ENCODE results near the gene SYT5. TPM values are rescaled to one million over a fixed set of nuclear protein-coding genes. Genes with fewer than 3 reads are reported as not detected.

Gene SYT5
- total and polyA plus RNA-seq, 2 of the 13 experiments (the other 11 are each of a cell fraction or from before 2014, with no cell fraction given), result not detected

DNA sequence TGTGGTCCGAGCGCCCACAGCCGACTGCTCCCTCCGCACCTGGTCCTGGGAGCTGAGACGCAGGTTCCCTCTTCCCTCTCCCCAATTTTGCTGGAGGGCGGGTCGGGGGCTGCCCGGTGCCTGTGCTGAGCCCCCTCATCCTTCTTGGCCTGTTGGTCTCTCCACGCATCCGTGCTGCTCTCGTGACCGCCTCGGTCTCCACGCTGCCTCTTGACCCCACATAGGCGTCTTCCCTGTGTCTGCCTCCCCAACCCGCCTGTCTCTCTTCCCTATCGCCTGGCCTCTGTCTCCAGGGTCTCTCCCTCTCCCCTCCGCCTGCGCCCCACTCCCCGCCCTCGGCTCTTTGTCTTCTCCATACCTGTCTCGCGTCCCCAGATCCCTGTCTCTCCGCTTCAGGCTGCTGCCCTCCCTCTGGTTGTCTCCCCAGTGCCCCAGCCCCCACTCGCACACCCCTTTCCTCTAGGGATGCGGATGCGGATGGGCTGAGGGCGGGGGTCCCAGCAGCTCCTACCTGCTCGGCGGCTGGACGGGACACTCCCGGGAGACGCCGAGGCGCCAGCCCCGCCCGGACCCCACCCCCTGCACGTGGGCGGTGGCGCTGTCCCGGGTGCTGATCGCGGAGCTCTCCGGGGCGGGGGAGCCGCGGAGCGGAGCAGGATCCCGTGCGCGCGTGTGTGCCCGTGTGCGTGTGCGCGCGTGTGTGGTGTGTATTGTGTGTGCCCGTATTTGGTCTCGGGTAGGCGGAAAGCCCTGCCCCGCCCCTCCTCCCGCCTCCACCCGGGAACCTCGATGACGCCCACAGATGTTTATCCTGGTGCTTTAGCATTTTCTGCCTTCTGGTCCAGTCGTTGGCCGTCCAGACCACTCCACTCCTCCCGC, at the start of gene SYT5 (continued):
- TF ChIP-seq ZBTB37 (CRISPR knock-in tag; IDR thresholded peaks at IDR 0.05), result no peak
- peak; percentile 63; the same call in 1 of the 2 replicates for TF ChIP-seq BORCS8-MEF2B (CRISPR knock-in tag; IDR thresholded peaks at IDR 0.05)
- TF ChIP-seq TARDBP (CRISPR knock-in tag; IDR thresholded peaks at IDR 0.05), result peak; percentile 24; the same call in 1 of the 2 replicates
- TF ChIP-seq, protein P1, sequence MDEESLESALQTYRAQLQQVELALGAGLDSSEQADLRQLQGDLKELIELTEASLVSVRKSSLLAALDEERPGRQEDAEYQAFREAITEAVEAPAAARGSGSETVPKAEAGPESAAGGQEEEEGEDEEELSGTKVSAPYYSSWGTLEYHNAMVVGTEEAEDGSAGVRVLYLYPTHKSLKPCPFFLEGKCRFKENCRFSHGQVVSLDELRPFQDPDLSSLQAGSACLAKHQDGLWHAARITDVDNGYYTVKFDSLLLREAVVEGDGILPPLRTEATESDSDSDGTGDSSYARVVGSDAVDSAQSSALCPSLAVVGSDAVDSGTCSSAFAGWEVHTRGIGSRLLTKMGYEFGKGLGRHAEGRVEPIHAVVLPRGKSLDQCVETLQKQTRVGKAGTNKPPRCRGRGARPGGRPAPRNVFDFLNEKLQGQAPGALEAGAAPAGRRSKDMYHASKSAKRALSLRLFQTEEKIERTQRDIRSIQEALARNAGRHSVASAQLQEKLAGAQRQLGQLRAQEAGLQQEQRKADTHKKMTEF (CRISPR knock-in tag; IDR thresholded peaks at IDR 0.05), result peak; percentile 44; the same call in 1 of the 2 replicates
- TF ChIP-seq, protein P2, sequence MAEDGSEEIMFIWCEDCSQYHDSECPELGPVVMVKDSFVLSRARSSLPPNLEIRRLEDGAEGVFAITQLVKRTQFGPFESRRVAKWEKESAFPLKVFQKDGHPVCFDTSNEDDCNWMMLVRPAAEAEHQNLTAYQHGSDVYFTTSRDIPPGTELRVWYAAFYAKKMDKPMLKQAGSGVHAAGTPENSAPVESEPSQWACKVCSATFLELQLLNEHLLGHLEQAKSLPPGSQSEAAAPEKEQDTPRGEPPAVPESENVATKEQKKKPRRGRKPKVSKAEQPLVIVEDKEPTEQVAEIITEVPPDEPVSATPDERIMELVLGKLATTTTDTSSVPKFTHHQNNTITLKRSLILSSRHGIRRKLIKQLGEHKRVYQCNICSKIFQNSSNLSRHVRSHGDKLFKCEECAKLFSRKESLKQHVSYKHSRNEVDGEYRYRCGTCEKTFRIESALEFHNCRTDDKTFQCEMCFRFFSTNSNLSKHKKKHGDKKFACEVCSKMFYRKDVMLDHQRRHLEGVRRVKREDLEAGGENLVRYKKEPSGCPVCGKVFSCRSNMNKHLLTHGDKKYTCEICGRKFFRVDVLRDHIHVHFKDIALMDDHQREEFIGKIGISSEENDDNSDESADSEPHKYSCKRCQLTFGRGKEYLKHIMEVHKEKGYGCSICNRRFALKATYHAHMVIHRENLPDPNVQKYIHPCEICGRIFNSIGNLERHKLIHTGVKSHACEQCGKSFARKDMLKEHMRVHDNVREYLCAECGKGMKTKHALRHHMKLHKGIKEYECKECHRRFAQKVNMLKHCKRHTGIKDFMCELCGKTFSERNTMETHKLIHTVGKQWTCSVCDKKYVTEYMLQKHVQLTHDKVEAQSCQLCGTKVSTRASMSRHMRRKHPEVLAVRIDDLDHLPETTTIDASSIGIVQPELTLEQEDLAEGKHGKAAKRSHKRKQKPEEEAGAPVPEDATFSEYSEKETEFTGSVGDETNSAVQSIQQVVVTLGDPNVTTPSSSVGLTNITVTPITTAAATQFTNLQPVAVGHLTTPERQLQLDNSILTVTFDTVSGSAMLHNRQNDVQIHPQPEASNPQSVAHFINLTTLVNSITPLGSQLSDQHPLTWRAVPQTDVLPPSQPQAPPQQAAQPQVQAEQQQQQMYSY (CRISPR knock-in tag; IDR thresholded peaks at IDR 0.05), result 0 out of 2 replicates have a peak, but pooled peaks have one; percentile 23
- no peak for TF ChIP-seq IRF9 (CRISPR knock-in tag; IDR thresholded peaks at IDR 0.05; ENCODE audit: borderline replicate concordance)
- TF ChIP-seq, protein P3, sequence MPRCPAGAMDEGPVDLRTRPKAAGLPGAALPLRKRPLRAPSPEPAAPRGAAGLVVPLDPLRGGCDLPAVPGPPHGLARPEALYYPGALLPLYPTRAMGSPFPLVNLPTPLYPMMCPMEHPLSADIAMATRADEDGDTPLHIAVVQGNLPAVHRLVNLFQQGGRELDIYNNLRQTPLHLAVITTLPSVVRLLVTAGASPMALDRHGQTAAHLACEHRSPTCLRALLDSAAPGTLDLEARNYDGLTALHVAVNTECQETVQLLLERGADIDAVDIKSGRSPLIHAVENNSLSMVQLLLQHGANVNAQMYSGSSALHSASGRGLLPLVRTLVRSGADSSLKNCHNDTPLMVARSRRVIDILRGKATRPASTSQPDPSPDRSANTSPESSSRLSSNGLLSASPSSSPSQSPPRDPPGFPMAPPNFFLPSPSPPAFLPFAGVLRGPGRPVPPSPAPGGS (CRISPR knock-in tag; IDR thresholded peaks at IDR 0.05), result 0 out of 2 replicates have a peak, but pooled peaks have one; percentile 49
- peak; percentile 51 for TF ChIP-seq RBFOX2 (IDR thresholded peaks at IDR 0.05; ENCODE audit: low read depth, low read length)
- TF ChIP-seq, protein P4, sequence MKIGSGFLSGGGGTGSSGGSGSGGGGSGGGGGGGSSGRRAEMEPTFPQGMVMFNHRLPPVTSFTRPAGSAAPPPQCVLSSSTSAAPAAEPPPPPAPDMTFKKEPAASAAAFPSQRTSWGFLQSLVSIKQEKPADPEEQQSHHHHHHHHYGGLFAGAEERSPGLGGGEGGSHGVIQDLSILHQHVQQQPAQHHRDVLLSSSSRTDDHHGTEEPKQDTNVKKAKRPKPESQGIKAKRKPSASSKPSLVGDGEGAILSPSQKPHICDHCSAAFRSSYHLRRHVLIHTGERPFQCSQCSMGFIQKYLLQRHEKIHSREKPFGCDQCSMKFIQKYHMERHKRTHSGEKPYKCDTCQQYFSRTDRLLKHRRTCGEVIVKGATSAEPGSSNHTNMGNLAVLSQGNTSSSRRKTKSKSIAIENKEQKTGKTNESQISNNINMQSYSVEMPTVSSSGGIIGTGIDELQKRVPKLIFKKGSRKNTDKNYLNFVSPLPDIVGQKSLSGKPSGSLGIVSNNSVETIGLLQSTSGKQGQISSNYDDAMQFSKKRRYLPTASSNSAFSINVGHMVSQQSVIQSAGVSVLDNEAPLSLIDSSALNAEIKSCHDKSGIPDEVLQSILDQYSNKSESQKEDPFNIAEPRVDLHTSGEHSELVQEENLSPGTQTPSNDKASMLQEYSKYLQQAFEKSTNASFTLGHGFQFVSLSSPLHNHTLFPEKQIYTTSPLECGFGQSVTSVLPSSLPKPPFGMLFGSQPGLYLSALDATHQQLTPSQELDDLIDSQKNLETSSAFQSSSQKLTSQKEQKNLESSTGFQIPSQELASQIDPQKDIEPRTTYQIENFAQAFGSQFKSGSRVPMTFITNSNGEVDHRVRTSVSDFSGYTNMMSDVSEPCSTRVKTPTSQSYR (CRISPR knock-in tag; IDR thresholded peaks at IDR 0.05; ENCODE audit: borderline replicate concordance), result peak; percentile 31; the same call in 1 of the 2 replicates
- no peak for TF ChIP-seq NR2F2 (IDR thresholded peaks at IDR 0.05; ENCODE audit: borderline replicate concordance, low read depth)
- no peak for TF ChIP-seq ZNF263 (CRISPR knock-in tag; IDR thresholded peaks at IDR 0.05)
- no peak for TF ChIP-seq SP1 (IDR thresholded peaks at IDR 0.05)
- TF ChIP-seq SP1 (CRISPR knock-in tag; IDR thresholded peaks at IDR 0.05), result 0 out of 2 replicates have a peak, but pooled peaks have one; percentile 28
- TF ChIP-seq ZNF547 (CRISPR knock-in tag; IDR thresholded peaks at IDR 0.05), result 0 out of 2 replicates have a peak, but pooled peaks have one; percentile 37
- peak; percentile 16 for TF ChIP-seq HNRNPK (IDR thresholded peaks at IDR 0.05; ENCODE audit: low read depth, low read length, poor library complexity, severe bottlenecking)
